IgD-negative memory B cell (primary cell): ENCODE data around the gene SOX18. TPM values are rescaled to one million over a fixed set of nuclear protein-coding genes. Genes with fewer than 3 reads are reported as not detected.

Experiments
- H3K27ac Mint-ChIP-seq, 3 donors: one replicate each; pipeline ENCODE4 v1.8.0; 2020 to 2022; ENCODE audit warnings: mild to moderate bottlenecking in 3 of 3, mixed read lengths in 3 of 3, moderate library complexity in 1 of 3
- H3K27me3 Mint-ChIP-seq: one replicate; pipeline ENCODE4 v1.8.0; 2021; ENCODE audit warnings: mixed read lengths
- H3K36me3 Mint-ChIP-seq: one replicate; pipeline ENCODE4 v1.8.0; 2020; ENCODE audit warnings: mild to moderate bottlenecking, mixed read lengths
- H3K4me1 Mint-ChIP-seq, 3 donors: one replicate each; pipeline ENCODE4 v1.8.0; 2020 to 2022; ENCODE audit warnings: mixed read lengths in 3 of 3, mild to moderate bottlenecking in 1 of 3
- H3K4me3 Mint-ChIP-seq, 4 donors: one replicate each; pipeline ENCODE4 v1.8.0; 2020 to 2022; ENCODE audit warnings: mild to moderate bottlenecking in 4 of 4, mixed read lengths in 4 of 4, moderate library complexity in 3 of 4
- H3K9me3 Mint-ChIP-seq, 3 donors: one replicate each; pipeline ENCODE4 v1.8.0; 2020 to 2021; ENCODE audit warnings: mixed read lengths in 3 of 3, mild to moderate bottlenecking in 1 of 3
- polyA plus RNA-seq: library from polyadenylated mRNA; unstranded; fragments of 300-500 nt; fragmentation: Illumina TruSeq; gene quantifications from one replicate; pipeline ENCODE4 v1.2.3, GENCODE V29; 2021

The SOX18 gene
- polyA plus RNA-seq, 1 donor from 2014 or later, result not detected

DNA sequence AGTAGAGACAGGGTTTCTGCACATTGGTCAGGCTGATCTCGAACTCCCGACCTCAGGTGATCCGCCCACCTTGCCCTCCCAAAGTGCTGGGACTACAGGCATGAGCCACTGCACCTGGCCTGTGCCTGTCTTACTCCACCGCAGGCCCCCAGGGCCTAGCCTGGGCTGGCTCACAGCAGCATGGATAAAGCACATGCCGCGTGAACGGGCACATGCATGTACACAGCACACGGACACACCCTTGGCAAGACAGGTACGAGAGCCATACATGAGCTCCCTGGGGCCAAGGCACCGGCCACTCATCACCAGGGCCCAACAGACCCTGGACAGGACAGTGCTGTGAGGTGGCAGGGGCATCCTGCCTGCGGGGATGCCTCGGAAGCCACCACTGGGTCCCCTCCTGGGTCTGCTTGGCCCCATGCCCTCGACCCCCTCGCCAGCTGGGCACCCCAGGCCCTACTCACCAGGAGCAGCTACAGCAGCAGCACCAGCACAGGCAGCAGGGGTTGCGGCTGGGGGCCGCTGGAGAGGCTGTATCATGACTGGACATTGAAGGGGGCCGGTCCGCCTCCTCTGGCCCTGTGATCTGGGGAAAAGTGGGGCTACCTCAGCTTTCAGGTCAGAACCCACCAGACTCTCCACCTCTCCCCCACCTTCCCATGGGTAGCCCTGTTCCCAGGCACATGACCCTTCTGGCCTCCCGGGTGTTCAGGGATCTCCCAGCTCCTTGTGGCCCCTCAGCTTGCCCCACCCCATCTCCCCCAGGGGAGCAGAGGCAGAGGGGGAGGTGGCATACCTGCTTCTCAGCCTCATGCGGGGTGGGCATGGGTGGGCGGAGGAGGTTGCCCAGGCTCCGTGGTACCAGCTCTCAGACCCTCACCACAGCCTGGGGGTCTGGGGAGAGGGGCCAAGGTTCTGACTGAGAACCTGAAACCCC is 26.9 kb upstream of the SOX18 start:
- H3K27me3 Mint-ChIP-seq, result no peaks in the 10 kb centered on the region
- peak overlapping the region in 2 of 3 donors; percentile 96 for H3K27ac Mint-ChIP-seq
- peaks cover 4% of the 10 kb centered on the region for H3K36me3 Mint-ChIP-seq
- peaks cover 5 to 14% (median 7%) of the 10 kb centered on the region in 3 donors for H3K4me1 Mint-ChIP-seq
- H3K4me3 Mint-ChIP-seq, result peak overlapping the region; percentile 44 to 97 (median 94)
- no peaks in the 10 kb centered on the region for H3K9me3 Mint-ChIP-seq

DNA sequence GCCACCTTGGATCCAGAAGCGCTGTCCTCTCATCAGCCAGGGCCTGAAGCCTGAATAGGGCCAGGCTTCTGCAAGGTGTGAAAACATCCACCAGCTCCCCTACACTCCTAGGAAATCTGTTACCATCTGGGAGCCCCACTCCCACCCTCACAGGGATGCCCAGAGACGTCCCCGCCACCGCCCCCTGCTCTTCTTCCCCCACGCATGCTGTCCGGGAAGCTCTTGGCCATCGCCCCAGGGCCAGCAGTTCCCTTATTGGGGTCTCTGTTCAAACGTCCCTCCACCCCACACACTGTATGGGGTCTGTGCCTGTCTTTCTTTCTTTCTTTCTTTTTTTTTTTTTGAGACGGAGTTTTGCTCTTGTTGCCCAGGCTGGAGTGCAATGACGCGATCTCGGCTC is 26.1 kb upstream of the SOX18 start:
- Mint-ChIP-seq H3K4me1 (peaks cover 5 to 12% (median 9%) of the 10 kb centered on the region in 3 donors), H3K4me3 (peak overlapping the region in 3 of 4 donors; percentile 53 to 83 (median 76)), H3K36me3 (peaks cover 4% of the 10 kb centered on the region), H3K9me3 (no peaks in the 10 kb centered on the region), H3K27ac (peak overlapping the region in 2 of 3 donors; percentile 13 to 46), H3K27me3 (no peaks in the 10 kb centered on the region)

DNA sequence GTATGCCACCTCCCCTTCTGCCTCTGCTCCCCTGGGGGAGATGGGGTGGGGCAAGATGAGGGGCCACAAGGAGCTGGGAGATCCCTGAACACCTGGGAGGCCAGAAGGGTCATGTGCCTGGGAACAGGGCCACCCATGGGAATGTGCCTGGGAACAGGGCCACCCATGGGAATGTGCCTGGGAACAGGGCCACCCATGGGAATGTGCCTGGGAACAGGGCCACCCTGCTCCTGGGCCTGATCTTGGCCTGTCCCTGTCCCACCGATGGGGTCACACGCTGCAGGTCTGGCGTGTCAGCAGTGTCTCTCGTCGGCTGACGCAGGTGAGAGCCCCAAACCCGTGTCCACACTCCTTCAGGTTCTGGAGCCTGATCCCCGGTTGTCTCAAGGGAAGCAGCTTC is 25.5 kb upstream of the SOX18 start:
- H3K9me3 Mint-ChIP-seq, result no peaks in the 10 kb centered on the region
- H3K4me3 Mint-ChIP-seq, result peak overlapping the region in 1 of 4 donors; percentile 53
- H3K27me3 Mint-ChIP-seq, result no peaks in the 10 kb centered on the region
- peaks cover 4% of the 10 kb centered on the region for H3K36me3 Mint-ChIP-seq
- H3K27ac Mint-ChIP-seq, result peak overlapping the region in 1 of 3 donors; percentile 13
- peaks cover 5 to 12% (median 10%) of the 10 kb centered on the region in 3 donors for H3K4me1 Mint-ChIP-seq

GRCh38 chr20:64074184-64074789 is 24.8 kb upstream of the SOX18 start:
- Mint-ChIP-seq H3K36me3 (peaks cover 4% of the 10 kb centered on the region), H3K4me1 (peaks cover 5 to 12% (median 10%) of the 10 kb centered on the region in 3 donors), H3K27ac (peak overlapping the region in 1 of 3 donors; percentile 31), H3K9me3 (no peaks in the 10 kb centered on the region), H3K4me3 (peak overlapping the region in 1 of 4 donors; percentile 71), H3K27me3 (no peaks in the 10 kb centered on the region)

GRCh38 chr20:64073476-64074183 is 24.2 kb upstream of the SOX18 start:
- peaks cover 4% of the 10 kb centered on the region for H3K36me3 Mint-ChIP-seq
- H3K4me3 Mint-ChIP-seq, result peak overlapping the region in 2 of 4 donors; percentile 68 to 71
- H3K27ac Mint-ChIP-seq, result peak overlapping the region in 2 of 3 donors; percentile 31 to 82
- peaks cover 5 to 14% (median 11%) of the 10 kb centered on the region in 3 donors for H3K4me1 Mint-ChIP-seq
- no peaks in the 10 kb centered on the region for H3K9me3 Mint-ChIP-seq
- no peaks in the 10 kb centered on the region for H3K27me3 Mint-ChIP-seq

DNA sequence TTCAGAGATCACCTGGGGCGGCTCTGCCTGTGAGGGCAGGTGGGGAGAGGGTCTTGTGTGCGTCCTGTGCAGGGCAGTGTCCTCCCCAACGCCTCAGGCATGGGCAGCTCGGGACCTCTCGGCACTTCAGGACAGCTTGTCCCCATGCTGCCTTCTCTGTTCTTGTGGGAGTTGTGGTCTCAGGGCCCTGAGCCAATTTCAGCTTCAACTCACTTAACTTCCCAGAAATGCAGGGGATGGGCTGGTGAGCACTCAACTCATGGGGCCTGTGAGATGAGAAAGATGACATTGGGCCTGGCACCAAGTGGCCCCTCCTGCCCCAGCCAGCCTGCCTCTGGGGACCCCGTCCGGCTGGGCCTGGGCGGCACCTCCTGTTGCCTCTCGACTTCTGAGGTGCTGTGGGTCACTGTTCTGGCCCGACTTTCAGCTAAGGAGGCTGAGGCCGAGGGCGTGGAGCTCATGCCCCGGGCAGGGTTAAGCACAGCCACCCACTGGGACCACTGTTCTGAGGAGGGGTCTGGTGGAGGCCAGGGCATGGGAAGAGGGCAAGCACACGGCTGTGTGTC is 23.1 kb upstream of the SOX18 start:
- Mint-ChIP-seq H3K4me3 (peak overlapping the region in 3 of 4 donors; percentile 33 to 68 (median 55)), H3K4me1 (peaks cover under 1 to 13% (median 11%) of the 10 kb centered on the region in 3 donors), H3K36me3 (peaks cover under 1% of the 10 kb centered on the region), H3K27me3 (no peaks in the 10 kb centered on the region), H3K27ac (peak overlapping the region in 1 of 3 donors; percentile 82), H3K9me3 (no peaks in the 10 kb centered on the region)

DNA sequence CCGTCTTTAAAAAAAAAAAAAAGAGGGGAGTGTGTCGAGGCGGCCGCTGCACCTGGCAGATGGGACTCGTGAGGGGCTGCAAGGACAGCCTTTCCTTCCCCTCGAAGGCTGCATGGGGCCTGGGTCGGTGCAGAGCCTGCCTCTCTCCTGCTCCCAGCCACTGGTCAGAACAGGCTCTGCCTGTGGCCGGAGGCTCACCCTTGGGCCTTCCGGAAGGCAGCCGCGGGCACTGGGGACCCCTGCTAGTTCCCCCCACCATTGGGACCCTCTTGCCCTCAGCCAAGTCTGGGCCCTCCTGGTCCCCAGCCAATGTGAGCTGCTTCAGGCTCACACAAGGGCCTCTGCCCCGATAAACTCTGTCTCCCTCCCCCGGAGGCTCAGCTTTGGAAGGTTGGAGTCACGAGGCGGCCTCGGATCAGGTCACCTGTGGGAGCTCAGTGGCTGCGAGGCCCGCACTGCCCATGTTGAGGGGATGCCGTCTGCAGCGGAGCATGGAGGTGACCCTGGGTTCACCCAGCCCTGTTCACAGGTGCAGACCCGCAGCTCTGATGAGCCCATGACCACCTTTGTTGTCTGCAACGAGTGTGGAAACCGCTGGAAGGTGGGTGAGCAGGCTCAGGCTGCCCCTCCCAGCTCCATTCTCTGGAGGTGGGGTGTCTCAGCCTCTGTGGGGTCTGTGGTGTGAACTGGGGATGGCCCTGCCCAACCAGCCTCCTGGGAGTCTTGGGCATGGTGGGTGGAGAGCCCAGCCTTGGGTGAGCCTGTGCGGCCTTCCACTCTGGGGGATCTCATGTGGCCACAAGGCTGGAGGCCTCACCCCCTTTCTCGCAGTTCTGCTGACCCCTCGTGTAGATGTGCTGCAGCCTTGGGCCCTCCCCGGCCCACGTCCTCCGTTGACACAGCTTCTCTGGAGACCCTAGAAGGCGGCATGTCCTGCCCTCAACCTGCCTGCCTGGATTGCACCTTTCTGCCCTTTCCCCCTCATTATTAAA is 22.2 kb upstream of the SOX18 start:
- Mint-ChIP-seq H3K4me1 (peaks cover 0 to 14% (median 13%) of the 10 kb centered on the region in 3 donors), H3K27ac (peak overlapping the region in 2 of 3 donors; percentile 39 to 82), H3K36me3 (no peaks in the 10 kb centered on the region), H3K4me3 (peak overlapping the region in 2 of 4 donors; percentile 48 to 55), H3K9me3 (no peaks in the 10 kb centered on the region), H3K27me3 (no peaks in the 10 kb centered on the region)

DNA sequence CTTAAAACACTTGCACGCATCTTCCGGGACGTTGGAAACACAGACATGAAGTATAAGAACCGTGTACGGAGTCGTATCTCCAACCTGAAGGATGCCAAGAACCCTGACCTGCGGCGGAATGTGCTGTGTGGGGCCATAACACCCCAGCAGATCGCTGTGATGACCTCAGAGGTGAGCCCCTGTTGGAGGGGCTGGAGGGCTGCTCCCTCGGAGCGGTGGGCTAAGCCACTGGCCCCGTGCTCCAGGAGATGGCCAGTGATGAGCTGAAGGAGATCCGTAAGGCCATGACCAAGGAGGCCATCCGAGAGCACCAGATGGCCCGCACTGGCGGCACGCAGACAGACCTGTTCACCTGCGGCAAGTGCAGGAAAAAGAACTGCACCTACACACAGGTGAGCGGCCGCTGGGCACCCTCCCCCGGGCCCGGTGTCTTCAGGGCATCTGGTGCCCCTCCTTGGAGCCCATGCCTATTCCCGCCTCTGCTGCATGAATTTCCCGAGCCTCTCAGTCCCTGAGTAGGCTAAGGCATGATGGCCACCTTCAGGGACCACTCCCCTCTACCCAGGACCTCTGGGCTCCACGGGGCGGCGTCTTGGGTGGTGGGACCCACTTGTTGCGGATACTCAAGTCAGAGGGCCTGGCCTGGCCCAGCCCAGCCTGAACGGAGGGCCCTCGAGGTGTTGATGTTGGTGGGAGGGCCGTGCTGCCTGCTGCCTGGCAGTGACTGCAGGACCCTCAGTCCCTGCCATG is 21.0 kb upstream of the SOX18 start:
- Mint-ChIP-seq H3K27me3 (peaks cover 2% of the 10 kb centered on the region), H3K4me3 (peak overlapping the region in 2 of 4 donors; percentile 26 to 39), H3K36me3 (peaks cover 1% of the 10 kb centered on the region), H3K4me1 (peaks cover 10 to 25% (median 21%) of the 10 kb centered on the region in 3 donors), H3K9me3 (no peaks in the 10 kb centered on the region), H3K27ac (peak overlapping the region in 1 of 3 donors; percentile 56)

- Mint-ChIP-seq H3K27me3 (peaks cover 2% of the 10 kb centered on the region), H3K4me1 (peaks cover 12 to 29% (median 25%) of the 10 kb centered on the region in 3 donors), H3K9me3 (no peaks in the 10 kb centered on the region), H3K36me3 (peaks cover 1% of the 10 kb centered on the region), H3K4me3 (peak overlapping the region in 1 of 4 donors; percentile 26), H3K27ac (peak overlapping the region in 1 of 3 donors; percentile 56)
Observed at GRCh38 chr20:64069614-64070243, 20.3 kb upstream of the SOX18 start.

DNA sequence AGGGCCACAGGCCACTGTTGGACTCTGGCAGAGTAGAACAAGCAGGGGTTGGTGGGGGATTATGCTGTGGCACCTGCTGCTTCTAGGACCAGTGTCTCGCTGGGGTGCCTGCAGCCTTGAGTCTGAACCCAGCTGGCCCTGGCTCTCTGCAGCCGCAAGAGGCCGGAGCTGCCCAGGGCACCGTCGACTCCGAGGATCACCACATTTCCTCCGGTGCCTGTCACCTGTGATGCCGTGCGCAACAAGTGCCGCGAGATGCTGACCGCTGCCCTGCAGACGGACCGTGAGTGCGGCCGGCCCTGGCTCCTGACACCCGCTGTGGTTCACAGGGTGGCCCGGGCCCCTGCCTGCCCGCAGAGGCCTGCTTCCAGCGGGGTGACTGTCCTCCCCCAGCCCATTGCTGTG is 19.8 kb upstream of the SOX18 start:
- Mint-ChIP-seq H3K27me3 (peaks cover 2% of the 10 kb centered on the region), H3K27ac (peak overlapping the region in 1 of 3 donors; percentile 56), H3K4me1 (peaks cover 12 to 31% (median 27%) of the 10 kb centered on the region in 3 donors), H3K9me3 (no peaks in the 10 kb centered on the region), H3K36me3 (peaks cover 1% of the 10 kb centered on the region), H3K4me3 (no peak overlapping the region)

DNA sequence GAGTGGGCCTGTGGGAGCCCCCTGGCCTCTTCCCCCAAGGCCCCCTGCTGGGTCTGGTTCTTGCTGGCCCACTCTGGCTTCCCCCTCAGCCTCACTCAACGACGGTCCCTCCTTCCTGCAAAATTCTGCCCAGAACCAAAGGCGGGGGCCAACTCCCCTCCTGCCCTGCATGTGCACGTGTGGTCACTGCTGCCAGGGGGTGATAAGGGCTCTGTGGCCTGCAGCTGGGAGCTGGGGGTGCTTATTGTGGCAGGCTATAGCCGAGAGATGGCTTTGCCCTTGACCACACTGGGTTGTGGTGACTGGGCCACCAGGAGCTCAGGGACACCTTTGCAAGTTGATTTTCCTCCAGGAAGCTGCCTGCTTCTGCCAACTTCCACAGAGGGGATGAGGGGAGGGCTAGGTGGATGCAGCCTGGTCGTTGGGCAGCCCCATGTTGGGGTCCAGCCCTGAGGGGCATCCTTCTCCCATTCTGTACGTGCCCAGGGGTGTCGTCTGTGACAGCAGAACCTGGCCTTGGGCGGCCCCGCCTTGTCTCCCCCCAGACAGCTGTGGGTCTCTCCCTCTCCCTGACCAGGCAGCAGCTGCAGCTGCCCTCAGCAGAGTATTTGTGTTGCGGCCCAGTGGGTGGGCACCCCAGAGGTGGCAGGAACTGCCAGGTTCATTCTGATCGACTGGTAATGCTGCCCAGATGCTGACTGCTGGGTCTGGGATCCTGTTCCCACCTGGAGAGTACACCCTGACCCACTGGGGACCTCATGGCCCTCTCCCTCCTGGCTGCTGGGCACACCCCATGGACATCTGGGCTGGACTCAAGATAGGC is 19.2 kb upstream of the SOX18 start:
- H3K27me3 Mint-ChIP-seq, result peaks cover 4% of the 10 kb centered on the region
- no peaks in the 10 kb centered on the region for H3K9me3 Mint-ChIP-seq
- H3K4me3 Mint-ChIP-seq, result peak overlapping the region in 1 of 4 donors; percentile 50
- H3K27ac Mint-ChIP-seq, result peak overlapping the region in 1 of 3 donors; percentile 45
- peaks cover 17 to 36% (median 31%) of the 10 kb centered on the region in 3 donors for H3K4me1 Mint-ChIP-seq
- peaks cover 1% of the 10 kb centered on the region for H3K36me3 Mint-ChIP-seq
